HS-5 (cell line): ENCODE results near the gene KRT71.

Experiments
- DNase-seq: peaks from one replicate; pipeline ENCODE4 v3.0.0-alpha.2; 2012; ENCODE audit warnings: low read depth

Gene KRT71

DNA sequence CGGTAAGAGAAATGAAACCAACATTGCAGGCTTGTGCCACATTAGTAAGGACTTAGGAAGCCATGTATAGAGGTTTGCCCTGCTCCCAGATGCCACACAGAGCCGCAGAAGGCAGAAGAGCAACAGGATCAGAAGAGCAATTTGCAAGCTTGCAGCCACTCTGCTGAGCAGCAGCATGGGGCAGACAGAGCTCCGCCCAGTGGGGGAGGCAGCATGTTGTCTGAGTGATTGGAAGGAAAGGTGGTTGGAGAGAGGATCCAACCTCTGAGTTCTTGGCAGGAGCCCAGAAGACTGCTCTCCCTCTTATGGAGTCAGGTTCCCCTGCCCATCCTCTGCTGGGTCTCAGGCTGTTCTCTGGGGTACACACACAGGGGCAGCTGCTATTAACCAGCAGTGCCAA, 57.6 kb downstream of the KRT71 start:
- no peak for DNase-seq

DNA sequence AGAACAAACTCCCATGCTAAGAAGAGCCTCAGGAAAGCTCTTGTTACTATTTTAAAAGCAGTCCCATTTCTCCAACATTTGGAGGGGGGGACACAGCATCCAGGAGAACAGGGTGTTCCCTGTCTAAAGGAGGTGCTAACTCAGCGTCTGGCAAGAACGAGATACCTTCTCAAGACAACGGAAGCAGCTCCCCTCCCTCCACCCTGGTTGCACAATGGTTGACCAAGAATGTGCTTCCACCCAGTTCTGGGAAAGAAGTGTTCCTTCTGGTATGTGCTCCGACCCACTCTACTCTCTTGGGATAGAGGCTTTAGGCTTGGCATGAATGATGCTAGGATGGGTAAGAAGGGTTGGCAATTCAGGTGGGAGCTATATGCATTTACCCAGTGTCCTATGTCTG, 58.4 kb downstream of the KRT71 start:
- no peak for DNase-seq

DNA sequence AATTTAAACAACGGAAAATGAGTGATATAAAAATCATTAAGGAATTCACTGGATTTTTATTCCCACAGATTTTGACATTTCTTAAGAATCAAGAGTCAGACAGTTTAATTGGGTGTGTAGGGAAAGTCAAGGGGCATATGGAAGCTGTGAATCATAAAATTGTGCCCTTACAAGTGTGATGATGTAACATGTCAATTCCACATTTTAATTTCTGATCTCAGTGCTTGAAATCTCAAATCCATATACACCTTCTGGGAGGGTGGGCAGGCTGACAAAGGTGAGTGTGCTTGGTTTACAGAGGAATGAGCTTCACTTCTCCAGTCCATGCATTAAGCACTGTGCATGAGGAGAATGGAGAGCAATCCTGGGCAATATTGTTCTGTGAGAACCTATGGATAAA, 58.8 kb downstream of the KRT71 start:
- no peak for DNase-seq
